HG03439 (cell line): ENCODE results near the gene DNER.
A peak's percentile ranks its signal among the peaks of the same experiment; 100 is the strongest.
"Not testable (repeated sequence)": the region's sequence is repeated elsewhere in the genome, so short reads cannot be mapped to it uniquely, and the experiment has no call there.

ENCODE experiments used
- ATAC-seq: cut with Tn5 transposase; IDR thresholded peaks from one replicate; pipeline ENCODE4 v1.9.1; 2021; ENCODE audit warnings: mild to moderate bottlenecking, moderate library complexity; ENCODE audit not compliant: unreplicated experiment

Gene DNER

DNA sequence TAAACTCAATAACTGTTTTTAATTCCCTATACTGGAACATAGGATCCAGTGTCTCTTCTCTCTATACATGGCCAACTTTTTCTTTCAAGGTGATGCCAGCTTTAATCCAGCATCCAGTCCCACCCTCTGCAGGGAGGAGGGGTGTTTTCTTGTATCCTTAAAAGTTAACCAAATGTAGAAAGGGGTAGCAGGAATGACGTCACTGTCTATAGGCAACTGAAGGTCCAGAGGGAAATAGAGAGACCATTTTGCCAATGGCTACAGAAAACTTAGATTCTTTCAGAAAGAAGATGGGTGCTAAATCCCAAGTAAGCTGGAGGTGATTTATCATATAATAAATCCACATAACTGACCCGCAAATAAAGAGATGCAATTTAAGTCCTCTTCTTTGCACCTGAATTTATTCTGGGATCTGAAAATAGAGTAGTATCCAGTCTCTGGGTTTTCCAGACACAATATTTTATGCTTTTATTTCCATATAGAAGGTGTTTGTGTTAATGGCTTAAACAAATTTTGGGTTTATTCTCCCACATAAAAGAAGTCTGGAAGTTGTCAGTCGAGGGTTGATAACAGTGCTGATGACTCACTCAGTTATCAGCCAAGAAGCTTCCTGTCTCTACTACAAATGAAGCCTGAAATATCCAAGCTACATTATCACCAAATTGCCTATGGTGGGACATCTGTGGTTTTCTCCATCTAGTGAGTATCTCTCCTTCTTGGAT lies 5.7 kb upstream of the DNER start:
- no peak for ATAC-seq

DNA sequence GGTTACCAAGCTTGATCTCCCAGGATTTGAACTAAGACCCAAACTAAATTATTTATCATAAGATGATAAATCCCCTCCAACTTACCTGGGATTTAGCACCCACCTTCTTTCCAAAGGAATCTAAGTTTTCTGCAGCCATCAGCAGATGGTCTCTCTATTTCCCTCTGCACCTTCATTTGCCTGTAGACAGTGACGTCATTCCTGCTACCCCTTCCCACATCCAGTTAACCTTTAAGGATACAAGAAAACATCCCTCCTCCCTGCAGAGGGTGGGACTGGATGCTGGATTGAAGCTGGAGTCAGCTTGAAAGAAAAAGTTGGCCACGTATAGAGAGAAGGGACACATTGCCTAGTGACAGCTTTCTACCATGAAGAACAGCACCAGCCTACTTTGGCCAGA lies 3.7 kb upstream of the DNER start:
- ATAC-seq = no peak

DNA sequence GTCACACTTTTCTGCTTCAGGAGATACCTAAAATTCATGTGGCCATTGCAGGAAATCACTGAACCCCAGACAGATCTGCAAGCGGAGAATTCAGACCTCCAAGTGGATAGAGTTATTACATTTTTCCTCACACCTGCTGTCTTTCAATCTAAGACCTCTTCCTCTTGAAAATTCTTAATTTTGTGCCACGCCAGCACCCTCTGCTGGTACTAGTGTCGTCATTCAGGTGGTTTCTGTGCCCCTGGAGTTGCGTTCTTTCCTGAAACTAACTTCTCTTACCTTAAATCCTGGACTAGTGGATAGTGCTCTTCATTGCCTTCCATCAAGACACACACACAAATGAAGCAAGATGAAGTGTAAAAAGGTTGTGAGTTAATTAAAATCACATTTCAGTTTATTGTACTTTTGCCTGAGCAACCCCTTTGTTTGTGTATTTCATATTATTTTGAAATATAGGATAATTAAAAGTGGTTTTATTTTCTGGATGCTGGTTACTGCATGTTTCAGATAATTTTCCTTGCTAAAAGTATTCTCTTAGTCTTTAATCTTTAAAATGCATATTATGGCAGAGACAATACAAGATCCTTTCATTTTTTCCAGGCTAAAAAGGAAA lies 1.6 kb upstream of the DNER start:
- ATAC-seq = no peak

DNA sequence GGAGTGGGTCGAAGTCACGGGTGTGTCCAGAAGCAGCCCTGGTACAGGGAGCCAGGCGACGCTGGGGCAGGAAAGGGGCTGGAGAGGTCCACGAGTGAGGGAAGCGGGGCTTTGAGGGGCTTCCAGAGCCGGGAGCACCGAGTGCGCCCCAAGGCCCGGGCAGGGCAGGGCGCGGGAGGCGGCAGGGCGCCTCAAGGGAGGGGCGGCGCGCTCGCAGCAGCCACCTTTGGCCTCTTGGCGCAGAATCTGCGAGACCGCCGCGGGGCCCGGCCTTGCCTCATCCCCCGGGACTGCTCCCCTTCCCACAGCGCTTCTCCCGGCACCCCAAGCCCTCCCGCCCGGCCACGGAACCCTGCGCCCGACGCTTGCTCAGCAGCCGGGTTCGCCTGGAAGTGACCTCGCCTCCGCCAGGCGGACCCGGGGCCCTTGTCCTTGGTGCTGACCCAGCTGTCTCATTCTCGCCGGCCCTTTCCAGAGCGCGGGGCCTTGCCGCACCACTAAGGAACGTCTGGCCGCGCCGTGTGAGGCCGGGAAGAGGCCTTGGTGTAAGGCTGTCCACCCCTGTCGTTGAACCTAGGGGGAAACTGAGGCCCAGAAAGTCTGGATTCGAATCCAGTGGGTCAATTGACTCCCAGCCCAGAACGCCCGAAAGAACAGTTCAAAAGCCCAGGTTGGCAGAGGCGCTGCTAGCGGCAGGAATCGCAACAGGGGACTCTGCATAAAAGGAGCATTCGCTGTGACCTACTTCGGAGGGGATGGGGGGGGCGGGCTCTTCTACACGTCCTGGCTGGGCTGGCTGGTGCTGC lies 584 bp upstream of the DNER start:
- ATAC-seq = peak; percentile 28

DNA sequence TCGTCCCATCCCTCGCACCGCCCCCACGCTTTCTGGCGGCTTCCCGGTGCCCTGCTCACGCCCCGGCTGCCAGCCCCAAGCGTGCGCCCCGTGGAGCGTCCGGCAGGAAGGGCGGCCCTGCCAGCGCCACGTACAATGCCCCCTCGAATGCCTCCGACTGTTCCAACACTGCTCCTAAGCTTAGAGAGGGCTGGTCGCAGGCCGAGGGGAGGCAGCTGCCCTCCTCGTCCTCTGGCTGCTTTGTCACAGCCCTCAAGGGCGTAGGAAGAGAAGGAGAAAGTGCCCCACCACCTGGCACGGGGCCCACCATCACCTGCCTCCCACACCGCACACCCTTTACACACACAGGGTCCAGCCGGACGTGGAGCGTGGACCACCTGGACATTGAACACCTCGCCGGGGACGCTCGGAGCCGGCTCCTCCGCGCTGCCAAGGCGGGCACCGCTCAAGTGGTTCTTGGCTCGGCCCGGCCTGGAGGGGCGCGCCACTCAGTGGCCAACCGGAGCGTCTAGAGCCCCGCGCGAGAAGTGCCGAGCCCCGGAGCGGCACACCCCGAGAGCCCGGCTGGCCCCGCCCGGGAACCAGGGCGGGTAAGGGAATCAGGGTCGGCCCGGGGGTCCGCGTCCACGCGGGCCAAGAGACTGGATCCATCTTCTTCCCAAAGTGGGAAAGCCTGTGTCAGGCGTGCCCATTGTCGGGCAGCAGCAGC lies 830 bp downstream of the DNER start:
- no peak for ATAC-seq

DNA sequence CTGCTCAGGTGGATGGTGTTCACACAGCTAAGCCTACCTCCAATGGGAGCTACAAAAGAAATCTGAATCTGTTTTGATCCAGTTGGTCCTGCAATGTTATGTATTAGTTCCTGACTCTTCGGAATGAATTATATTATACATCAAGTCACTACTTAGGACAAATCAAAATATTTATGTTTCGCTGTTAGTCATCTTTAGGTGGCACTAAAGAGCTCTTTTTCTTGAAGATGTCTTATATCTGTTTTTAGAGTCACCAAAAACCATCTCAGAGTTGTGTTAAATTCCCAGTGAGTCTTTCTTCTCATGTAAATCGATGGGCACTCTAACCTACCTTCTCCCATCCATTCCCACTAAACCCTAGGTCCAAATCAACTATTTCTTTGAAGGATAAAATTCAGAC lies 2.2 kb downstream of the DNER start:
- ATAC-seq = no peak

DNA sequence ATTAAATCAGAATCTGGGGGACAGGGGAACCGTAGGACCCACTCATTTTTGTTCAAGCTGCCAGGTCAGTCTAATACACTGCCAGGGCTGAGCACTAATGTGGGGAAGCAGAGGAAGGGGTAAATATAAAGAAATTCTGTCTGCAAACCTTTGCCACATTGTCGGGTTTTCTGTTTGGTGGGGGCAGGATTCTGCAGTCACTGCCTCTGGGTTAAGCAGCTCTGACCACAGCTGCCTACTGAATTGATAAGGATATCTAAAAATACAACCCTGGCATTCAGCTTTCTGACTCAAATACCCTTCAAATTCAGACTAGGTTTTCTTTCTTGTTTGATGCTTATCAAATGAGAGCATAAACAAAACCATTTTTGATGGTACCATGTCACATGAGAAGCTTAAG lies 6.0 kb downstream of the DNER start:
- ATAC-seq = no peak

DNA sequence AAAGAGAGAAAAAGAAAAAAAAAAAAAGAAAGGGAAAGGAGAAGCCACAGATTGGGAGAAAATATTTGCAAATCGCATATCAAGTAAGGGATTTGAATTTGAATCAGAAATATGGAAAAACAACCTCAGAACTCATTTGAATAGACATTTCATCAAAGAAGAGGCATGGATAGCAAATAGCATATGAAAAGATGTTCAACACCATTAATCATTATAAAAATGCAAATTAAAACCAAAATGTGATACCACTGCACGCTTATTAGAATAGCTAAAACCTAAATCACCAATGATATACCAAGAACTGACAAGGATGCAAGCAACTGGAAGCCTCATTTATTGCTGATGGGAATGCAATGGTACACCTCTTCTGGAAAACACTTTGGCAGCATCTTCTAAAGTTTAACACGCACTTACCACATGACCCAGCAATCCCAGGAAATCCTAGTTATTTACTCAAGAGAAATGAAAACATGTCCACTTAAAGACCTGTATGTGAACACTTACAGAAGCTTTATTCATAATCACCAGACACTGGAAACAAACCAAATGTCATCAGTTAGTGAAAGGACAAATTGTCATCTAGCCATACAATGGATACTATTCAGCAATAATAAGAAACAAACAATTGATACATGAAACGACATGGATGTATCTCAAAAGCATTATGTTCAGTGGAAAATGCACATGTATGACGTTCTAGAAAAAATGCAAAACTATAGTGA lies 10.3 kb downstream of the DNER start:
- ATAC-seq = no peak

DNA sequence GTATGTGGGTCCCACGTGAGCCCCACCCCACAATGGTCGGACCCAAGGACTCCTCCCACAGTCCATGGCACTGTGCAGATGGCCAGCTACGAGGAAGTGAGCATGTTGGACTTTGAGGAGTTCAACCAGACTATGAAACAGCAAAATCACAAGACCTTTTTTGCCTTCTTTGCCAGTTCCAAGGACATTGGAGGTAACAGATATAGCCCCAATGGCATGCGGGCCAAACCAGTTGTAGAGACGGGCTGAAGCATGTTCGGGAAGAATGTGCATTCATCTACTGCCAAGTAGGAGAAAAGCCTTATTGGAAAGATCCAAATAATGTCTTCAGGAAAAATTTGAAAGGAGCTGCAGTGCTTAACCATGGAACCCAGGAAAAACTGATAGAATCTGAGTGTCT lies 12.6 kb downstream of the DNER start:
- no peak for ATAC-seq

DNA sequence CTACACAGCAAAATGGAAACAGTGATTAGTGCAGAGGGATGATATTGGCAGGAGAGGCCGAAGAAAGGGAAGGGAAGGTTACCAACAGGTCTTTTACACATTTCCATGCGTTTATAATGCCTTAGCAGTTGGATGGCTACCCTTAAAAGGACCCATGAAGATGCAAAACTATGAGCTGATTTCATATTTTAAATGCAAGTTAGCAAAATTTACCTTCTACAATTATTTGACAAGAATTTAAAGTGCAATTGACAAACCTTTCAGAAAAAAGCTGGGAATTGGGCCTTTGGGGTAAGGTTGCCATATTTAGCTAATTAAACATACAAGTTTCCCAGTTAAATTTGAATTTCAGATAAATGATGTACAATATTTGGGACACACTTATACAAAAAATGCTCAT lies 13.3 kb downstream of the DNER start:
- ATAC-seq = no peak

DNA sequence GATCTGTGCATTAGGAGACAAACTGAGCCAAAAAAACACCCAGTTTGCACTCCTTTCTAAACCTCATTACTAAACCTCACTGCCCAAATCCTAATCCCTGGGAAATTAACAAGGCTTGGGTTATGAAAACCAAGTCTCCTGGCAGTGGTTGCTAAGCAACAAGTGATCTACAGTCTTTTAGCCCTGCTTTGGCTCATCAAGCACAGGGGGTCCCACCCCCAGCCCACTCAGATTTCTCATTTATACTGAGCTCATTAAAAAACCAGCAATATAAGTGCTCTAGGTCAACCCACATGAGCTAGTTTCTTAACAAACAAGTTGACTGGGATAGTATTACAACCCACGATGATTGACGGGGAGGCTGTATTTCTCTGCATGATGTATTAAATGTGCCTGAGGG lies 18.4 kb downstream of the DNER start:
- no peak for ATAC-seq

DNA sequence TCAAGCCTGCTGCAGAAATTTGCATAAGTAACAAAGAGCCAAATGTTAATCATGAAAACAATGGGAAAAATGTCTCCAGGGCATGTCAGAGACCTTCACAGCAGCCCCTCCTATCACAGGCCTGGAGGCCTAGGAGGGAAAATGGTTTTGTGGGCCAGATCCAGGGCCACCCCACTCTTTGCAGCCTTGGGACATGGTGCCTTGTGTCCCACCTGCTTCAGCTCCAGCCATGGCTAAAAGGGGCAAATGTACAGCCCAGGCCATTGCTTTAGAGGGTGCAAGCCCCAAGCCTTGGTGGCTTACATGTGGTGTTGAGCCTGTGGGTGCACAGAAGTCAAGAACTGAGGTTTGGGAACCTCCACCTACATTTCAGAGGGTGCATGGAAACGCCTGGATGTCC lies 20.5 kb downstream of the DNER start:
- ATAC-seq = not testable (repeated sequence)

DNA sequence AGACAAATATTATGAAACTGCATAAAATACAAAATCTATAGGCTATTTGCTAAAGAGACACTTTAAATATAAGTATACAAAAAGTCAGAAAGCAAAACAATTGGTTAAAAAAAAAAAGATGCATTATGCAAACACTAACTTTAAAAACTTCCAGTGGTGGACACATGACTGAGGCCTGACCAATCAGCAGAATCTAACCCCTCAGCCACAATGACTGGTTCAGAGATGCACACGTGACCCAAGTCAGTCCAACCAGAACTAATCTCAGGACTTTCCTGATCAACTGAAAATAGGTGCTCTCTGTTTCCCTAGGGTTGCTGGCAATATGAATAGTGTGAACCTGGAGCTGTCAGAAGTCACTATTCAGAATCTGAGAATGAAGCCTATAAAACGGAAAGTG lies 22.7 kb downstream of the DNER start:
- no peak for ATAC-seq

DNA sequence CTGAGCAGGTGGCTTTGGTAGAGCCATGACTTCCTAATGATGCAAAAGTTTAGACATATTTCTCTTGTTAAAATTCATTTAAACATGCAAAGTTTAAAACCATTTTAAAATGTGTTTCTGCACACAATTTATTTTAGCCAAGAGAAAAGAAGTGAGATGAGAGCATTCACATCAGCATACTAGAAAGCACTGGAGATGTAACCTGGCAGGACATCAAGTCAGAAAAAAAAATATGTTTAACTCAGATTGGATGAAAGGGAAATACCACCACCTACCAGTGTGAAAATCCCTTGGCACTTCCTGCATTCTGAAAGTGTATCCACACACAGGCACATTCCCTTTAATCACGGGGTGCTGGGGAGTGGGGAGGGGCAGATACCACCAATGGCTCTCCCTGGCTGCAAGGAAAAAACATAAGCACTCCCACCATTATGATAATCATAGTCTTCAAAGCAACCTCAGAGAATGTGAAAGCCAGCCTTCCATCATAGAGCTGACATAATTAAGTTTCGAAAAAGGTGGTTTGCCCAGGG lies 25.0 kb downstream of the DNER start:
- ATAC-seq = no peak

DNA sequence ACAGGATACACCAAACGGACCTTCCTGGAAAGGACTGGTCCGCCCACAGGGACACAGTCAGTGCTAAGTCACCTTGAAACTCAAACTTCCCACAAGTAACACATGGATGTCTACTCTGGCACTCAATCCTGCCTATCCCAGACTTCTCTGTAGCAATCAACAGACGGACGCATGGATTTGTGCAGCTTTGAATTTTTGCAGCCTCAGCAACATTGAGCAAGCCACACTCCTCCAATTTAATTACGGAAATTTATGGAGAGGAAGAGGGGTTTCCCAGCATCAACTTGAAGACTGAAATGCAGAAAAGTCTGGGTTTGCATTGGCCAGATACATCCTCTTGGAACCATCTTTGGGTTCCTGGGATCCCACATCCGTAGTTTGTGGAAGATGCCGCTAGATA lies 26.2 kb downstream of the DNER start:
- ATAC-seq = no peak

DNA sequence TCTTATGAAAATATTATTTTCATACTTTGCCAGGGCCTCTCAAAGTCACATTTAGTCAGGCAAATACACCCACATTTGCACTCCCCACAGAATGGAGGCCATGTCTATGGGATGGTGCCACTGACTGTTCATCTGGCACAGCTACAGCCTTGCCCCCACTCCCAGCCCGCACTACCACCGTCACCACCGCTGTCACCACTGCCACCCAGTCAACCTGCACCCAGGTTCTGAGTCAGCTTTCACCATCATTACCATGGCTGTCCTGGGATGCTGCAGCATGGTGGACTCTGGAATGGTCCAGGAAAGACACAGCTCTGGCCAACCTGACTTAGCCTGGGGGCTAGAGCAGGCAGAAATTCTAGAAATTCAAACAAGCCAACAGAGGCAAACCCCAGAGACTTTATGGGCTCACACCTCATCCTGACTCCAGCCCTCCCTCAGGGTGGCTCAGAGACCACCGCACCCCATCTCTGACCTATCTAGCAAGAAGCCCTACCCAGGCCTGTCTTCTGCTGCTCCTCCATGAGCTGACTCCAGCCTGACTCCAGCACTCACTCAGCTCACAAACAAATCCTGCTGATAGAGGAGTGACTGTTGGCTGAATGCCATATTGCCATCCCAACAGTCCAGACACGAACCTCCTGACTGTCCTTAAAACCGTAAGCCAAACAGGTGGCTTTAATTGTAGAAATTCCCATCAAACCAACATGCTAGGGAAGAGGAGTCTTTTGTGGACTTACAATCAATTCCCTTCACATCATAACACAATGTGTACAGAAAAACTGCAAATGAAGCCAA lies 28.0 kb downstream of the DNER start:
- ATAC-seq = no peak

DNA sequence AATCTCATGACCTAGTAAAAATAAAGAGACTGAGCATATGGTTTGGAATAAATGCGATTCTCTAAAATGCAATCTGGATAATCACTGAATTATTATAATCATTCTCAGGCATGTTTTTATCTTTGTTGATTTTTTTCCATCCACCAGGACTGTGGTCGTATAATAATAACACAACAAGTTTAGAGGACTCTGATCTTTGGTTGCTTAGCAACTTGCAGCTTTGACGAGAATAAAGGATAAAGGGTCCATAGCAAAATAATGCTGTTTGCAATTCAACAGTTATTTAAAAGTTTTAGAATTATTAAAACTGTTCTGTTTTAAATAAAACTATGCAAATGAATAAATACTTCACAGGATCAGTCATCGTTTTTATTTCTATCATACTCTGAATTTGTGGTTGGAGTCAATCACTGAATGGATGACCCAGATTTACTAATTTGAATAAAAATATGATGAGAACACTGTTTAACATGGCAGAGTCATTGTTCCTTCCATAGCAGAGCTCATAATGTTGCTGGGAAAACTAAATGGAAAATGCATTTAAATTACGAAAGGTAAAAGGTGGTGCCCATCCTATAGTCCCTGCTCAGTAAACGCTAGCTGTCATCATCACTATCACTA lies 29.3 kb downstream of the DNER start:
- ATAC-seq = no peak

DNA sequence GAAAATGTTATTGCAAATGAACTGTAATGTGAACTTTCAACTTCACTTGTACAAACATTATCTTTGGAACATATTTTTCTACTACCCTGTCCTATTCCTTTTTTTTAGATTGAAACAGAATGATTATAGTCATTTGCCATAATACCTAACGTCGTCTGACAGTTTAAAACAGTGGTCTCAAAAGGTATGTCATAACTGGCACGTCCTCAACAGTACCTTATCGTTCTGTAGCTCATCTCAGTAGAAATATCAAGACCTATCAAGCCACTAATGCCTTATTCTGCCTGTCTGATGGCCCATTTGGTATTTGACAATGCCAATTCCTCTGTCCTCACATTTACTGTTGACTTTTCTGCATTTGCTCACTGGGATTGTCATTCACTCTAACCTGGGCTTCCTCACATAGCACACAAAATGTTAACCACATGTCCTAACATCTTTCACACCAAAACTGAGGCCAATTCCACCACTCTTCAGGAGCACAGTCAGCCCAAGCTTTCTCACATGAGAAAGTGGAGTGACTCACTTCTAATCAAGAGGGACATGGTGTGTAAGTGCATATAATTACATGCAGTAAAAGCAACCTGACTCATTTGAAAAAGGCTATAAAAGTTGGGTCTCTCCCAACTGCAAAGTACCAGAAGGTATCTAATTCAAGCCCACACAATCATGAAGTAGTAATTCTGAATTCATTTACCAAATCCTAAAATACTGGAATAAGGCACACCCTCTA lies 34.8 kb downstream of the DNER start:
- ATAC-seq = no peak

DNA sequence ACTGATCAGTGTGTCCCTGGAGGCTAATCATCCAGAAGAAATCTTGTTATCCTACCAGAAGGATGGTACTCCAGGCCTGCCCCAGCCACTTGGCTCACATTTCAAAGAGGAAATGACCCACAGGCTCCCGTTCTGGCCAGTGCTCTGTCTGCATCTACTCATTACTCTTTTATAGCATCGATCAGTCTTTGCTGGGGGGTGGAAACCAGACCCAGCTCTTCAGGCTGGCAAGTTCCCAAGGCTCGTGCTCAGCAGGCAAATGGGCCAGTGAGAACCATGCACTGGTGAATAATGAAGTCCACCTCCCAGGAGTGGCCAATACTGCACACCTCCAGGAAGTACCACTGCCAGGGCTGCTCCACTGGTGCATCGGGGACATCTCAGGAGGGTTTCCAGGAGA lies 38.8 kb downstream of the DNER start:
- ATAC-seq = no peak
